Left ventricle myocardium inferior (tissue), 1 donor: ENCODE data around the gene SEMA7A. TPM values are rescaled to one million over a fixed set of nuclear protein-coding genes. Genes with fewer than 3 reads are reported as not detected.

Source experiments
- DNase-seq: peaks from one replicate; pipeline ENCODE4 v3.0.0-alpha.2; 2020
- H3K27ac ChIP-seq: fragments of 200-600 bp; replicated peaks from 2 replicates; pipeline ENCODE4 v1.8.0; 2021
- H3K27me3 ChIP-seq: fragments of 200-600 bp; 2 replicates; pipeline ENCODE4 v1.8.0; 2021; ENCODE audit warnings: low read depth
- H3K36me3 ChIP-seq: fragments of 200-600 bp; 2 replicates; pipeline ENCODE4 v1.8.0; 2021
- H3K4me1 ChIP-seq: fragments of 200-600 bp; 2 replicates; pipeline ENCODE4 v1.8.0; 2021
- H3K4me3 ChIP-seq: fragments of 200-600 bp; 2 replicates; pipeline ENCODE4 v1.8.0; 2021; ENCODE audit warnings: mild to moderate bottlenecking, moderate library complexity
- H3K9me3 ChIP-seq: fragments of 200-600 bp; replicated peaks from 2 replicates; pipeline ENCODE4 v1.8.0; 2021
- CTCF ChIP-seq: fragments of 200-600 bp; IDR thresholded peaks from 2 replicates; pipeline ENCODE4 v1.8.0; 2021; ENCODE audit warnings: antibody characterized with exemption, mild to moderate bottlenecking, borderline replicate concordance
- intact Hi-C: fragments of 100-400 bp; cut with micrococcal nuclease; formaldehyde crosslinking; loops from one replicate; pipeline ENCODE4 v1.11.0; 2022
- total RNA-seq: library from RNA; stranded (reverse); fragmentation: NEBNext Ultra II Directional; extraction: Animal tissue kit (Norgen Biotek cat#: 25700); gene quantifications from one replicate; pipeline ENCODE4 v1.2.1, GENCODE V29; 2021
- donor health status: DM: no; HTN: yes; CAD: no; lungs with severe emphysema.

Gene SEMA7A
- total RNA-seq, 1 donor from 2014 or later = 1.5 TPM

GRCh38 chr15:74422265-74422651 is 11.5 kb downstream of the SEMA7A start:
- intact Hi-C loops = no loop called here
- no peaks in the 10 kb centered on the region for H3K9me3 ChIP-seq
- TF ChIP-seq CTCF = no peak
- no peak overlapping the region for H3K27ac ChIP-seq
- no peak for DNase-seq
- no peaks in the 10 kb centered on the region for H3K36me3 ChIP-seq
- H3K4me3 ChIP-seq = no peak overlapping the region
- peaks cover 46% of the 10 kb centered on the region for H3K4me1 ChIP-seq
- no peaks in the 10 kb centered on the region for H3K27me3 ChIP-seq

- no peaks in the 10 kb centered on the region for H3K36me3 ChIP-seq
- TF ChIP-seq CTCF = no peak
- peak overlapping the region; percentile 30 for H3K27ac ChIP-seq
- no peak overlapping the region for H3K4me3 ChIP-seq
- H3K9me3 ChIP-seq = no peaks in the 10 kb centered on the region
- no peaks in the 10 kb centered on the region for H3K27me3 ChIP-seq
- H3K4me1 ChIP-seq = peaks cover 52% of the 10 kb centered on the region
- intact Hi-C loops = no loop called here
- no peak for DNase-seq
Measured at GRCh38 chr15:74421302-74422245, 12.2 kb downstream of the SEMA7A start.

GRCh38 chr15:74420193-74420905 is 13.4 kb downstream of the SEMA7A start:
- DNase-seq = peak; percentile 38
- intact Hi-C loops = no loop called here
- Histone ChIP-seq H3K27me3 (no peaks in the 10 kb centered on the region), H3K4me3 (no peak overlapping the region), H3K4me1 (peaks cover 52% of the 10 kb centered on the region), H3K27ac (peak overlapping the region; percentile 30), H3K9me3 (no peaks in the 10 kb centered on the region), H3K36me3 (no peaks in the 10 kb centered on the region)
- TF ChIP-seq CTCF = no peak

GRCh38 chr15:74419432-74419831 is 14.3 kb downstream of the SEMA7A start:
- peaks cover 52% of the 10 kb centered on the region for H3K4me1 ChIP-seq
- no peak for DNase-seq
- intact Hi-C loops = no loop called here
- H3K4me3 ChIP-seq = no peak overlapping the region
- H3K27me3 ChIP-seq = no peaks in the 10 kb centered on the region
- no peak overlapping the region for H3K27ac ChIP-seq
- H3K36me3 ChIP-seq = no peaks in the 10 kb centered on the region
- TF ChIP-seq CTCF = no peak
- no peaks in the 10 kb centered on the region for H3K9me3 ChIP-seq

GRCh38 chr15:74418575-74419338 is 15.0 kb downstream of the SEMA7A start:
- intact Hi-C loops = no loop called here
- Histone ChIP-seq H3K9me3 (no peaks in the 10 kb centered on the region), H3K4me1 (peaks cover 48% of the 10 kb centered on the region), H3K4me3 (no peak overlapping the region), H3K27ac (no peak overlapping the region), H3K36me3 (no peaks in the 10 kb centered on the region), H3K27me3 (no peaks in the 10 kb centered on the region)
- no peak for DNase-seq
- no peak for TF ChIP-seq CTCF
